ENCODE results near the gene CT83. TPM values are rescaled to one million over a fixed set of nuclear protein-coding genes. Genes with fewer than 3 reads are reported as not detected.

Gene CT83
- total and polyA plus RNA-seq, 2 of the 8 experiments (the other 6 are each of a cell fraction or from before 2014, with no cell fraction given), result not detected

Other genes starting within 250 kb of the CT83 start
- not detected in 2 replicates for gene SLC6A14, start 26.4 kb downstream of the CT83 start, total RNA-seq (2021; fragmentation: NEBNext Ultra II Directional; extraction: Animal tissue kit (Norgen Biotek cat#: 25700))
- gene SLC6A14, start 26.4 kb downstream of the CT83 start, polyA plus RNA-seq (2011; rRNA removed), result not detected in 2 replicates

Data from H1 (cell line).